ENCODE results near the gene NUF2.
"Not testable (repeated sequence)": the region's sequence is repeated elsewhere in the genome, so short reads cannot be mapped to it uniquely, and the experiment has no call there.

NUF2 gene

GRCh38 chr1:163337631-163338030, 15.9 kb downstream of the NUF2 start:
- DNase-seq: no peak

GRCh38 chr1:163346326-163346870, 24.6 kb downstream of the NUF2 start:
- no peak for DNase-seq

GRCh38 chr1:163347106-163347505, 25.4 kb downstream of the NUF2 start:
- DNase-seq: no peak

GRCh38 chr1:163351912-163352311, 30.2 kb downstream of the NUF2 start:
- DNase-seq: no peak

DNA sequence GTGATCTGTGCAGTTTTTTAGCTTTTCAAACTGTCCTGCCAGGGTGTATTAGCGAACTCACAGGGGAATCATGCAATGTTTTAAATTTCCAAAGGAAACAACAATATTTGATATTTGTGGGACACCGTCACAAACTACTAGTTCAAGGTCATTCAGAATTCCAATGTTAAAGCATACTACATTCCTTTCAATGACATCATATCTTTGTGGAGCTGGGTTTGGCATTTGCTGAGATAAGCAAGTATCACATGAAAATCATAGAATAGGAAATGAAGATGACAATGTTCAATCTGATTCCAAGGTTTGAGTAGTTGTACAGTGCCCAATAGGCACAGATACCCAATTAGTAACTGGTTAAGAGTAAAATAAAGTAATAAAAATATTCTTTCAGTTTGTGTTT, 35.6 kb downstream of the NUF2 start:
- no peak for DNase-seq

GRCh38 chr1:163358172-163358571, 36.4 kb downstream of the NUF2 start:
- DNase-seq: not testable (repeated sequence)

DNA sequence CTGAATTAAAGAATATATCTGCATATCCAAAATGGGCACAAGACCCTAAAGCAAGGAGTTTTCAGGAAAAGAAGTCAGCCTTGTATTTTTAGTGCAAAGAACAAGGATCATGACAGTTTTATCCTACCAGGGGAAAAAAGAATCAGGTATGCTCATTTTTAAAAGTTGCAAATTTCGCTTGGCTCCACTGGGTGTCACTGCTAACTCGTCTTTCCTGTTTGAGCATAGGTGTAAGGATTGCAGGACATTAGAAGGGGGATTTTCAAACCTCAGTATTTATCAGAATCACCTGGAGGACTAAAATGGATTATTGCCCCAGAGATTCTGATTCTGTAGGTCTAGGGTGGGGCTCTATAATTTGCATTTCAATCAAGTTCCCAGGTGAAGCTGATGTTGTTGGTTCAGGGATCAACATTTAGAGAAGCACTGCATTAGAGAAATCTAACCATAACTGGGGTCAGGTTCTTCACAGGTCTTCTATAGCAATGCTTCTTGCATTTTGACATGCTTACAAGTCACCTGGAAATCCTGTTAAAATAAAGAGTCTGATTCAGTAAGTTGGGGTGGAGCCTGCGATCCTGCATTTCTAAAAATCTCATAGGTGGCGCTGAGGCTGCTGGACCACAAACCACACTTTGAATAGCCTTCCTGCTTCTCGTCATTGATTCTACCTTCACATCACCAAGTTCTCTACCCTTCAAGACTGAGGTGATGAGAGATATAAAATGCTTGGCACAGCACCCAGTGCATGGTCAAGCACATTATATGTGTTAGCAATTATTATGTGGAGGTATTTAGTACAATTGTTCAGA, 39.6 kb downstream of the NUF2 start:
- peak; percentile 90 for DNase-seq

GRCh38 chr1:163365186-163365585, 43.4 kb downstream of the NUF2 start:
- no peak for DNase-seq

GRCh38 chr1:163366555-163366954, 44.8 kb downstream of the NUF2 start:
- DNase-seq: no peak

GRCh38 chr1:163367721-163368120, 46.0 kb downstream of the NUF2 start:
- DNase-seq: peak; percentile 19

DNA sequence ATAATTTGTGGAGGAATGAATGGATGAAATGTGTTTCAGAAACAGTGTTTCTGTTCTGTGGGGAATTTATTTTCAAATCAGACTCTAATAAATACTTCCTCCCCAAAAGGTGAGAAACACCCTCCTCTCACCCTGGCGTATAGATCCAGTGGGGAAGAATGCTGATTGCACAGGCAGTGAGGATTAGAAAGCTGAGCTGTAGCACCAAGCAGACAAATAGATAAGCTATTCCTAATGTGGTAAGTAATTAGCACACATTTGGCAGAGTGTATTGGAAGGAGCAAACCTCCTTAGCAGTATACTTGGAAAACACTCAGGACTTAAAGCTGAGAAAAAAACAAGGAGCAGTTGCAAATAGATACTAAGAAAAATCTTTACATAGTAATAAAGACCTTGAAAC, 50.8 kb downstream of the NUF2 start:
- no peak for DNase-seq

DNA sequence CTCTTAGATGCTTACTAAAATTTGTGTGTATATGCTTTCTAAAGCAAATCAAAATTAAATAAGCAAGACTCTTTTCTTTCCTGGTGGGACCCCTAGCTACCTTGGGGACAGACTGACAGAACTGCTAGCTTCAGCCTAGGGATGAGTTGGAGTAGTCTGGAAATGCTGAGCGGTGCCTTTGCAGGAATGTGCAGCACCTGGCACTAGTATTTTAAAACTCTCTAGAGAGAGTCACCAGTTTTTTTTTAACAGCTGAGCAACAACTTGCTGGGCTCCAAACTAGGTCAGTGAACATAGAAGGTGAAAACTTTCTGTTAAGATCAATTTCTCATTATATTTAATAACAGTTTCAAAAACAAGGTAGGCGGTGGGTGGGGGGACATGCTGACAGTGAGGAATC, 56.8 kb downstream of the NUF2 start:
- no peak for DNase-seq

DNA sequence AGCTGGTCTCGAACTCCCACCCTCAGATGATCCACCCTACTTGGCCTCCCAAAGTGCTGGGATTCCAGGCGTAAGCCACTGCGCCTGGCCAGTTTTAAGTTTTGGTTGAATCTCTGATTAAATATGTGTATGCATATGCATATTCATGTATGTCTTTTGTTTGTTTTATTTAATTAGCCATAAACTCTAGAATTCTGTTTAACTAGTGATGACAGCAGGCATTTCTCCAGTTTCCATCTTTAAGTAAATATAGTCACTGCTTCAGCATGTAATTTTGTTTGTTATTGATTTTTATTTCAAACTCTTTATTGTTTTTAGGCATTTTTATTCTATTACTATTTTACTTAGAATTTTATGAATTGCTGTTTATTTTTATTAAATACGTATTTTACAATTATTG, 58.0 kb downstream of the NUF2 start:
- no peak for DNase-seq

- DNase-seq: no peak
These were observed 59.9 kb downstream of the NUF2 start for GRCh38 chr1:163381487-163382184.

DNA sequence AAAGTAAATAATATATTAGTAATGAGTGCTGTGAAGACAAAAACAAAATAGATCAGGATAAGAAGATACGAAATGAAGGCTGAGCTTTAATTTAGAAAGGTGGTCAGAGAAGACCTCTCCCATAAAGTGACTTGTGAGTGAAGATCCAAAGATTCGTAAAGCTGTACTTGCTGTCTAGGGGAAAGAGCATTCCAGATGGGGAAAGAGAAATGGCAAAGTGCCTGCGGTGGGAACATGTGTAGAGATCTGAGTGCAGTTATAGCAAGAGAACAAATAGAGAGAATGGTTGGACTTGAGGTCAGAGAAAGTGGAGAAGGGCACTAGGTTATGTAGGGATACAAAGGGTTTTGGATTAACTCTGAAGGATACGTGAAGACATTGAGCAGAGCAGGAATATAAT, 60.6 kb downstream of the NUF2 start:
- DNase-seq: no peak

DNA sequence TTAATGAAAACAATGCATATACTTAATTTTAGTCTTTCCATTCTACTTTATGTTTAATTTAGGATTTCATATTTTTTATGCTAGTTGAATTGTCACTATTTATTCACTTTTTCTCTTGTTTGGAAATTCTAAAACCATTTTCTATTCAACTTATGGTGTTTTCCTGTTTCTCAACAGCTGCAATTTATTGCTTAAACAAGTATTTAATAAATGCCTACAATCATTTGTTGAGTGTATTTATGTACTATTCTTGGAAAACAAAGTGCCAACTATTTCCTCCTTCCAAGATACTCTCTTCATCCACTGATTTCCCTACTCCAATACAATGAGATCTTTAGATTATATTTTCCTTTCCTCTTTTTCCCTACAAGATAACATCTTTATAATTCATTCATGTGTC, 65.4 kb downstream of the NUF2 start:
- no peak for DNase-seq

DNA sequence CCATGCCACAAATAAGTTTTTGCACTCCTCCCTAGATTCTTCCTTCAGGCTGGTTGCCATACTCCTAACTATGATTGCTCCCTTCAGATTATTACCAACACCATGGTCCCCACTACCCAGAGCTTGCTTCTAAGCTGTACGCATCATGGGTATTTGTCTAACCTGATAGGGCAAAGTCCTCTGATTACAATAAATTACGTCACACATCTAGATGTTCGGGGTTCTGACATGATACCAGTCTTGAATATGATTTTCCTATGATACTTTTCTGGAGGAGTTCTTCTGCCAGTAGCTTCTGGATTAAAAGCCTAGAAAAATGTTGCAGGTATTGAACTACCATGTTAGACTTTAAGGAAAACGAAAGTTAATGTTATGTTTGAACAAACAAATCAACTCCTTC, 67.2 kb downstream of the NUF2 start:
- DNase-seq: no peak

- no peak for DNase-seq
These were observed 74.0 kb downstream of the NUF2 start for GRCh38 chr1:163395790-163396189.

- no peak for DNase-seq
These were observed 75.9 kb downstream of the NUF2 start for GRCh38 chr1:163397451-163398200.

DNA sequence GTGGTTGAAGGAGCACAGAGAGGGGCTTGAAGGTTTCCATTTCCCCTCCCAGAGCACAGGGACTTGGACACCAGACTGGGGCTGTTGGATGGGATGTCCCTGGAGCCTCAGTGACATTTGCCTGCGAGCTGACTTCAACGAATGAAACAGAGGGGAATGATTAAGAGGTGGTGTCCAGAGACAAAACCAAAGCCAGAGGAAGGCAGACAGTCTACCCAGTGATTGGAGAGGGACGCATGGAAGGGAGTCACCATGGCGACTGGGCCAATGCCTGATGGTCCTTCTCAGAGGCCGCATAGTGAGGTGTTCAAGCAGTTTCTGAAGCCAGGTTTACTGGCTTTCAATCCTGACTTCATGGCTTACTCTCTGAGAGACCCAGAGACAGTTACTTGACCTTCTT, 77.2 kb downstream of the NUF2 start:
- no peak for DNase-seq

- peak; percentile 98 for DNase-seq
These were observed 78.3 kb downstream of the NUF2 start for GRCh38 chr1:163399976-163400601.

GRCh38 chr1:163401211-163401610, 79.5 kb downstream of the NUF2 start:
- no peak for DNase-seq
